MCF 10A (cell line): Measurements from ENCODE around the gene IFNA14. TPM values are rescaled to one million over a fixed set of nuclear protein-coding genes. Genes with fewer than 3 reads are reported as not detected.
"Not testable (repeated sequence)": the region's sequence is repeated elsewhere in the genome, so short reads cannot be mapped to it uniquely, and the experiment has no call there.

Source experiments
- BruUV-seq: library from RNA; stranded (reverse); fragments of 400-500 nt; replicated peaks from 2 replicates; lab custom pipeline; 2021; lab: Mats Ljungman, UMichigan
- CTCF ChIA-PET: fragments of 300-600 bp; sonication (Branson Sonifier 250); formaldehyde crosslinking; extraction: SDS; loops from one replicate; lab custom pipeline; 2021; ENCODE audit warnings: antibody characterized with exemption, inconsistent platforms; lab: Yijun Ruan, JAX
- POLR2A ChIA-PET: fragments of 300-600, 350-650 bp; sonication (Branson Sonifier 250); formaldehyde crosslinking; extraction: SDS; loops from one replicate; lab custom pipeline; 2020; ENCODE audit warnings: antibody characterized with exemption, inconsistent platforms; lab: Yijun Ruan, JAX
- DNase-seq: peaks from one replicate; pipeline ENCODE4 v3.0.0-alpha.2; 2018; ENCODE audit not compliant: unreplicated experiment
- H3K27ac Mint-ChIP-seq: one replicate; pipeline ENCODE4 v1.8.0; 2022; ENCODE audit warnings: mild to moderate bottlenecking, low read depth, mixed read lengths; ENCODE audit not compliant: unreplicated experiment
- H3K27me3 Mint-ChIP-seq: one replicate; pipeline ENCODE4 v1.8.0; 2022; ENCODE audit warnings: mixed read lengths; ENCODE audit not compliant: insufficient read depth, unreplicated experiment
- H3K36me3 Mint-ChIP-seq: one replicate; pipeline ENCODE4 v1.8.0; 2022; ENCODE audit warnings: mild to moderate bottlenecking, moderate library complexity, mixed read lengths; ENCODE audit not compliant: insufficient read depth, unreplicated experiment
- H3K4me1 Mint-ChIP-seq: one replicate; pipeline ENCODE4 v1.8.0; 2022; ENCODE audit warnings: mixed read lengths; ENCODE audit not compliant: insufficient read depth, unreplicated experiment
- H3K4me3 Mint-ChIP-seq: one replicate; pipeline ENCODE4 v1.8.0; 2022; ENCODE audit warnings: mild to moderate bottlenecking, moderate library complexity, mixed read lengths; ENCODE audit not compliant: unreplicated experiment
- H3K9me3 Mint-ChIP-seq: one replicate; pipeline ENCODE4 v1.8.0; 2022; ENCODE audit warnings: mixed read lengths; ENCODE audit not compliant: unreplicated experiment
- CTCF ChIP-seq: fragments of 200-600 bp; IDR thresholded peaks from one replicate; pipeline ENCODE4 v1.8.0; 2022; ENCODE audit warnings: antibody characterized with exemption, mild to moderate bottlenecking; ENCODE audit not compliant: unreplicated experiment
- intact Hi-C: fragments of 100-400 bp; cut with micrococcal nuclease; formaldehyde crosslinking; loops from 2 replicates; pipeline ENCODE4 v1.14.1; 2022
- total RNA-seq: library from RNA; stranded (reverse); gene quantifications from 2 replicates; pipeline ENCODE4 v1.2.3, GENCODE V29; 2022

The IFNA14 gene
- total RNA-seq, 1 experiment from 2014 or later: not detected

GRCh38 chr9:21235468-21236359 lies 4.1 kb downstream of the IFNA14 start:
- POLR2A ChIA-PET: interaction anchor here (0.6 kb wide), 1 partner anchor 207 kb away, joined by 4 read pairs; no protein-coding TSS in a partner anchor
- CTCF ChIA-PET: interaction anchor here (0.6 to 4.0 kb wide), 18 partner anchors 10 to 1371 kb away, joined by 3 to 17 read pairs (median 3); no protein-coding TSS in a partner anchor
- DNase-seq: peak; percentile 37
- H3K36me3 Mint-ChIP-seq, H3K9me3 Mint-ChIP-seq, H3K4me3 Mint-ChIP-seq, intact Hi-C loops, H3K4me1 Mint-ChIP-seq, BruUV-seq, H3K27ac Mint-ChIP-seq: not testable (repeated sequence)
- TF ChIP-seq CTCF: peak; percentile 18
- H3K27me3 Mint-ChIP-seq: peaks cover 42% of the 10 kb centered on the region

- no TSS peak for BruUV-seq
- Mint-ChIP-seq H3K27me3 (peaks cover 32% of the 10 kb centered on the region), H3K4me1 (peaks cover 5% of the 10 kb centered on the region), H3K4me3 (no peak overlapping the region), H3K27ac (no peak overlapping the region), H3K36me3 (no peaks in the 10 kb centered on the region), H3K9me3 (no peaks in the 10 kb centered on the region)
- no peak for TF ChIP-seq CTCF
- intact Hi-C loops: no loop called here
- DNase-seq: no peak
- ChIA-PET POLR2A (no interaction called here), CTCF (interaction anchor here (0.7 to 4.0 kb wide), 2 partner anchors 19 to 22 kb away, joined by 3 to 17 read pairs; no protein-coding TSS in a partner anchor)
These were observed 5.6 kb downstream of the IFNA14 start for GRCh38 chr9:21234153-21234687.

GRCh38 chr9:21233258-21233657 lies 6.5 kb downstream of the IFNA14 start:
- POLR2A ChIA-PET: no interaction called here
- CTCF ChIA-PET: no interaction called here
- Mint-ChIP-seq H3K27ac (no peak overlapping the region), H3K4me1 (peaks cover 5% of the 10 kb centered on the region), H3K36me3 (no peaks in the 10 kb centered on the region), H3K9me3 (no peaks in the 10 kb centered on the region), H3K27me3 (peaks cover 26% of the 10 kb centered on the region), H3K4me3 (no peak overlapping the region)
- intact Hi-C loops: no loop called here
- DNase-seq: no peak
- no peak for TF ChIP-seq CTCF
- no TSS peak for BruUV-seq

- intact Hi-C loops: no loop called here
- no TSS peak for BruUV-seq
- Mint-ChIP-seq H3K27me3 (peaks cover 47% of the 10 kb centered on the region), H3K36me3 (no peaks in the 10 kb centered on the region), H3K27ac (no peak within 1 kb of the TSS), H3K4me3 (no peak within 1 kb of the TSS), H3K4me1 (no peaks in the 10 kb centered on the region), H3K9me3 (no peaks in the 10 kb centered on the region)
- DNase-seq: no peak
- CTCF ChIA-PET: no interaction called here
- POLR2A ChIA-PET: no interaction called here
- no peak for TF ChIP-seq CTCF
These were observed 11.7 kb downstream of the IFNA14 start, which contains the start of gene IFNA17 for GRCh38 chr9:21228122-21228521. TSS of gene IFNA17 (minus strand) at chr9:21228222. CDS start at chr9:21228173, 49 bp downstream.

- H3K9me3 Mint-ChIP-seq, DNase-seq, H3K27ac Mint-ChIP-seq, POLR2A ChIA-PET, H3K4me3 Mint-ChIP-seq, H3K4me1 Mint-ChIP-seq, intact Hi-C loops, H3K36me3 Mint-ChIP-seq, BruUV-seq: not testable (repeated sequence)
- CTCF ChIA-PET: interaction anchor here (0.7 kb wide), 1 partner anchor 36 kb away, joined by 3 read pairs; no protein-coding TSS in a partner anchor
- peaks cover 36% of the 10 kb centered on the region for H3K27me3 Mint-ChIP-seq
These were observed 22.6 kb downstream of the IFNA14 start, which contains the start of gene IFNA16 for GRCh38 chr9:21217211-21217610. TSS of gene IFNA16 (minus strand) at chr9:21217311. CDS start at chr9:21217305, 6 bp downstream.
